GM19452 (cell line): ENCODE data around the gene KCNJ1.

Source experiments
- ATAC-seq: cut with Tn5 transposase; IDR thresholded peaks from one replicate; pipeline ENCODE4 v1.9.1; 2021; ENCODE audit not compliant: unreplicated experiment

Gene KCNJ1

DNA sequence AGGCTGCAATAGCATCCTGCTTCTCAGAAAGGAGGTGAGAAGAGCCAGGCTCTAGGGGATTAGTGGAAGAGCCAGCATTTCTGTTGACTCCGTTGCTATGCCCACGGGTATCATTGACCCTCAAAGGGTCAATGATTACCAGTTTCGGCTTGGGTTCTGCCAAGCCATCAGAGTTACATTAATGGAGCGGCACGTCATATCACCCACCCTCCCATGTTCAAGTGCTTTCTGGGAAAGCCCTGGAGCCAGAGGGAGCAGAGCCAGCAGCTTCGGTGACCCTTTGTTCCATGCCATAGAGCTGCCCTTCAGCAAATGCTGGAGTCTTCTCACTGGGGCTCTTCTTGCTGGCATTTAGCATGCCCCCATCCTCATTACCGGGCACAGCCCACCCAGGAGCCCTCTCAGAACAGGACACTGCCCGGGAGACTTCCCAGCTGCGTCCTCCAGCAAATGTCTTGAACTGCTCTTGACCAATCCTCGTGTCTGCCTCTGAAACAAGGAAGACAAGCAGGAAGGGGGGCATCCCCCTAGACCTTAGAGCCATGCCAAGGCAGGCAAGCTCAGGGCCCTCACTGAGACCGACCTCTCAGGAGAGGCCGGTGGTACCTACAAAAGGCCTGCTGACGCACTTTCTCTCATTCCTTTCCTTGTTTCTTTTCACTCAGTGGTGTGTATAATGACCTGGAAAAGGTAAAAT lies 14.6 kb downstream of the KCNJ1 start:
- no peak for ATAC-seq

DNA sequence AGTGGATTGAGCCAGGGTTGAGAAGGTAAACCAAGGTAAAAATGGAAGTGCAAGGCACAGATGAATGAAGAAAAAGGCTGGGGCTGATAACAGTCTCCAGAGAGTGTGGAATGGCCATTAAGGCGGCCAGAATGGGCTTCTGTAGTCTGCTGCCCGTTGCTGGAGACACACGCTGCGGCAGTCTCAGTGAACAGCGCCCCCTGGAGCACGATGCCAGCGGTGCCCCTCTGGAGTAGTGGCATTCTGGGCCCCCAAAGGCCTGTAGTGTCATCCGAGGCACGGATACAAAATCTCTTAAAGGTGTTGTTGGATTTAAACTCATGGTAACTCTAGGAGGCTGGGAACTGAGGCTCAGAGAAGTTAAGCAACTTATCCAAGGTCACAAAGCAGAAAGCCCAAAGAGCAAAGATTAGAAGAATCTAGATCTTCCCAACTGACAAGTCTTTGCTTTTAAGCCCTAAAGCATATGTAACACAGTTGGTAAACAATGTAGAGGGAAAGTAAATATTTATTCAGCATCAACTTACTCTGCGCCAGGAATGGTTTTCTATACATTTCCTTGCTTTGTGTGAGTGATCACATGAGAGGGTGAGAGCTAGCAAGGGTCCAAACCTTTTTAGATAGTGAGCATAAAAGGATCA lies 18.2 kb downstream of the KCNJ1 start:
- peak; percentile 93 for ATAC-seq

DNA sequence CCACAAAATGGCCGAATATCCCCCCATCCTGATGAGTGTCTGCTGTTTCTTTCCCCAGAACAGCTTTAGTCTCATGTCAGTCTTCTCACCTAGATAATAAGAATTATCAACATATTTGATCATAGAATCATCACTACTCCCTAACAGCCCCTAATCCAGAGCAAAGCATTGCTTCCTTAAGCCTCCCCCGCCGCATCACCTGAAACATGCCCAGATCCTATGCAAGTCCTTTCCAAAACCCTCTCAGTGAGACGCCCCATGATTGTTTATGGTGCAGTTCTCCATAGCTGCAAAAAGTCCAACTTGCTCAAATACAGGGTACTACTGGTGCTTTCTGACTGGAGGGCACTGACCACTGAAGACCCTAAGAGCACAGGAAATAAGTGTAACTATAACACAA lies 20.1 kb downstream of the KCNJ1 start:
- no peak for ATAC-seq

DNA sequence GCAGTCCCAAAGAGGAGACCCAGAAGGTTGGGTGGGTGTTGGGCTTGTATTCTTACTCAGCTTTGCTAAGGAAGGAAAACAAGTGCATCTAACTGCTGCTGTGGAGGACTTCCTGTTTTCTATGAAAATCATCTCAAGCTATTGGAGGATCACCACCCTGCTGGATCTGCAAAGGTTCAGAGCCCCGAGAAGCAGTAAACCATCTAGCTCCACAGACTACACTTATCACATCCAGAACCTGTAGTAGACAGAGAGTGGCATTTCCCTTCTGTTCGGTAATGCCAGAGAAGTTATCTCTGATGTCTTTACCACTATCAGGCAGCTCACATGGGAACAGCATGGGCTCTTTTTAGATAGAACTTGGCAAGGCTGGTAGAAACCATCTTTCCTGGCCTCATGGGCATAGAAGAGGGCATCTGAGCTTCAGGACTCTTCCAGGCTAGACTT lies 21.7 kb downstream of the KCNJ1 start:
- ATAC-seq: no peak

DNA sequence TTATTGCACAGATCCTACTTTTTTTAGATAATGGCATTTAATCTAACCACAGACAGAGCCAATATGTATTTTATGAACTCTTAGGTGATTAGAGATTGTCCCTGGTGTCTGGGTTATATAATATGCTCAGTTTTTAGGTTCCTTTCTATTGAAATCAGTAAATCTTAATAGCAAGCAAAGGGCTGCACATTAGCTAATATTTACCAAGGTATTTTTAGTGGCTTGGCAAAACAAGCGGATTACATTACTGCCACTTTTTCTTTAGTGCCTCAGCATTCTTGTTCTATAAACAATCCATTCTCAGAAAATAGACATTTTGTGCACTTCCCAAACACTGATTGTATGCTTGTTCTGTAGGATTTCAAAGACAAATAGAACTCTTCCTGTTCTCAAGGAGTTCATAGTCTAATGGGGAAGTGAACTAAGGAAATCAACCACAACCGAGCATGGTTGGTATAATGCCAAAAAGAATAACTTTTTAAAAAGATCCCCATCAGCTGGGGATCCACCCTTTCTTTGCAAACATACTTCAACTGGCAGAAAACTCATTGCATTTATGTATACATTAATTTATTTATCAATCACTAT lies 23.8 kb downstream of the KCNJ1 start:
- no peak for ATAC-seq

DNA sequence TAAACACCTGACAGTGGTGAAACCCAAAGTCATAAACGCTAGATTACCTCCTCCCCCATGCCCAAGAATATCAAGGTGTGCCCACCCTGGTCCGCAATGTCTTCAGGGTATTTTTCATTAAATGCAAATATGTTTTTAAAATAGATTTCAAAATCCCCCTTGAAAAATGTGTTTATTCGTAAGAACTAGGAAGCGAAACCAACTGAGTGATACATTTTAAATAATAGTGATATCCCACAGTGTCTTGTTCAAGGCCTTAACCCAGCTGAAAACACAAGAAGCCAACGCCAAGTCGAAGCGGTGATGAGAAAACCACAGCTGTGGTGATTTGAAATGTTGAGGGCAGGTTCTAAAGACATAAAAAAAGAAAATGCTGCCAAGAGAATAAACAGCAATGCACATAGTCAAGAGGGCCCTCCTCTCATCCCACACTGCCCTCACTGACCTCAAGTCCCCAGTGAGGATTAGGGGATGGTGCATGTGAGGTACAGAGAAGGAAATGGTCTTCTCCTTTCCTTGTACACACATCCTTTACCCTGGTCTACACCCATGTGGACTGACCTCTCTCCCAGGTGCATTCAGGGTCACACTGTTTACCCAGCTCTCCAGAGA lies 25.5 kb downstream of the KCNJ1 start:
- peak; percentile 62 for ATAC-seq

DNA sequence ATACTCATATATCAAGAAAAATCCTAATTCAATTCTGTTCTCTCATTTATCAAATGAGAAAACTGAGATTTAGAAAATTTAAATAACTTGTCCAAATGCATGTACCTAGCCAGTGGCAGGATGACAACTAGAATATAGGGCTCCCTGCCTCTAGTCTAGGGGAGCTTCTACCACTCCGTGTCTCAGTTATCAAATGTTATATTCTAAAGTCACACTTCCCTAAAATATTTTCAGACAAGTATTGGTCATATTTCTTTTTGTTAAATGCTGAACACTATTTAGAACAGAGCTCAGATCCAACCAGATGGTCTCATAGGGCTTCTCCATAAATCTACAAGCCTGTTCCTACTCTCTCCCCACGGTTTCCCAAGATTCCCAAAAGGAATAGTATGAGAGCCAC lies 26.3 kb downstream of the KCNJ1 start:
- ATAC-seq: no peak

DNA sequence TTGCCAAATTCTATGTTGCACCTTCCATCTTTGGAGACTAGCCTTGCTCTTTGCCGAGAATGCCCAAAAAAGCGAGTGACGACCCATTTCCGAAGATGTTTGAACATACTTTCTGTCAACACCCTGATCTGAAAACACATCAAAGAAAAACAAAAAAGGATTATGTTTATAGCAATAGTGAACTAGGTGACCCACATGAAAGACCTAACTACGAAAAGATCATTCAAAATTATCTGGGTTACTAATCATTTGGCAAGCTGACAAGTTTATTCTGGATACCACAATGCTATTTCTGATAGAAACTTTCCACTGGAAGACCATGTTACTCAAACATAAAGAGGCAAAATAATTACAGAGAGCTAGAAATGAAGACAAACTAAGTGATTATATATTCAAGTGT lies 27.0 kb downstream of the KCNJ1 start:
- ATAC-seq: no peak

DNA sequence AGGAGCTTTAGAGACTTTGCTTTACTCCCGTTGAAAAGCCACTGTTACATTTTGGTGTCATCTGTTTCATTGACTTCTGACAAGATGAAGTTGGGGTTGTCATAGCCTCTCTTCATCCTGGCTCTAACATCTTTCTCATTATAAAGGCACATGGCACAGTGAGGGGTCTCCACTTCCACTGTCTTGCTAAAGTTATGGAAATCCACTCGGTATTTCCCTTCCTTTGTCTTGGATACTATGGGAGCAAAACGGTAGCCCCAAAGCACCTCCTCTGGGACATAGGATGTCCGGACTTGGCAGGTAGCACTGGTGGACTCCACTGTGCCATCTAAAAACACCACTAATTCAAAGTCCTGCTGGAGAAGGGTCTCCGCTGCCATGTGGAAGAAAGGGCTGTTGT lies 28.0 kb downstream of the KCNJ1 start:
- no peak for ATAC-seq

DNA sequence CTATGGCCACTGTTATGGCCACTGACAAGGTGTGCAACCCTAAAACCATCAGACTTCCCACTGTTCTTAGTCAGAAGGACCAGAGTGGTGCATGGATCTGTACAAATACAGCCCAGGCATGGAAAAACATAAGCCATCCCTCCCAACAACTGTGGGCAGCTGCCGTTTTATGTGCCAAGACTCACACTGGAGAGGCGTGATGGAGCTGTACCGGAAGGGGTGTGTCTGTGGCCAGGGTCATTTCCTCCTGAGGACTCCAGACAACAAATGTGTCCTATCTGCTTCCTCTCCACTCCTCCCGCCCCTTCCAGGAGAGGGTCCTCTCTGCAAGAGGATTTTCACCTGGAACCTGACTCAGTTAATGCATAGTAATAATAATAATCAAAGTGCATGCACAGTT lies 29.5 kb downstream of the KCNJ1 start:
- ATAC-seq: no peak

DNA sequence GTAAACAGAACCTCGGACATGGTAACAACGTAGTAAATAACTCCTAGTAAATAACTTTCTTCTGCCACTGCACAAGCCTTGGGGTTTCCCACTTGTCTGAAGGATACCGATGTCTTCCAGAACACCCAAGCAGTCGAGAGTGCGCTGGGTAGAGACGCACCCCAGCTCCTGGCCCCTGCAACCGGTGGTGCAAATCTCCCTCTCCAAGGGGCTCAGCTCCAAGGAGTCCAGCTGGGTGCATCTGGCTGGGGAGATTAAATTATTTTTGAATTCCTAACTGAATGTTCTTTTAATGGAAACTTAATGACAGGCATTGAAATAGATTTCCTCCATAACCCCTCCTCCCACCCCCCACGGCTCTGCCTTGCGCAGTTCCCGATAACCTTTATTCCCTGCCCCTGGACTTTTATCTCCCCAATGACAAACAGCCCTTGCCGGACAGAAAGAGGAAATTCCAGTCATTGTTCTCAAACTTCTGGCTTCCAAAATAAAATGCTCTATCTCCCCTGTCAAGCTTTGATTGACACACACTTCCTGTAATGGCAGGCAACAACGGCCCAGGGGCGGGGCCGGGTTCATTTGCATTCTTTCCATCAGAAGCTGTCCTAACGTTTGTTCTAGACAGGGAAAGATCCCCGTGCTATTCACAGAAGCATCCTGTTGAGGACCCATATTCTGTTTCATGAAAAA lies 31.2 kb downstream of the KCNJ1 start:
- ATAC-seq: no peak

DNA sequence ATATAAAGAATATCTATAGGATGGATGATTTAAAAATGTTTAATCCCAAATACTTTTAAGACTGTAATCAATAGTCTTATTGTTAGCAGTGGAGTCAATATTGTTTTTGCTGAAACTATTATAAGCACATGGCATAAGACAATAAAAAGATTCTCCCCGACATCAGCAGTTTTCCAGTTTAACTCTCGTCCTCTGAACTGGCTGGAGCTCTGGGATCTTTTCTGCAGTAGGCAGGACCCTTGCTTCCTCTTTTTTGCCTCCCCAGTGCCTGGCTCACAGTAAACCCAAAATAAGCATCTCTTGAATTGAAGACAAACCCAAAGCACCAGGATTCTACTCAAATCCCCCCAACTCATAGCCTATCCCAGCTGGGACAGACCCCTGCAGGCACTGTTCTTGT lies 32.9 kb downstream of the KCNJ1 start:
- no peak for ATAC-seq

DNA sequence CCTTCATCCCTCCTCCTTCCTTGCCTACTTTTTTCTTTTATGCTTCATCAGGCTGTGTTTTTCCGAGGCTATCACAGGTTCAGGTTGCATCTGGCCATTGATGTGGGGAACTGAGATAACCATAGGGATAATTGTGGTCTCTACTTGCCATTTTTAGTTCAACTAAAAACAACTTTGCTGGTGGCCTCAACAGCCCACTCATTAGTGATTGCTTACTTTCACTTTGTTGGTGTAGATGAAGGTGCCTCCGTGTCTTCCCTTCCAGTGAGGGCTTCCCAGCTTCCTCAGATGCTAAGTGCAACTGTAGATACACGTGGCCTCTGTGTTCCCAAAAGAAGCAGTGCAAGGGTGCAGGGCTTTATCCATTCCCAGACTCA lies 35.0 kb downstream of the KCNJ1 start:
- ATAC-seq: no peak

DNA sequence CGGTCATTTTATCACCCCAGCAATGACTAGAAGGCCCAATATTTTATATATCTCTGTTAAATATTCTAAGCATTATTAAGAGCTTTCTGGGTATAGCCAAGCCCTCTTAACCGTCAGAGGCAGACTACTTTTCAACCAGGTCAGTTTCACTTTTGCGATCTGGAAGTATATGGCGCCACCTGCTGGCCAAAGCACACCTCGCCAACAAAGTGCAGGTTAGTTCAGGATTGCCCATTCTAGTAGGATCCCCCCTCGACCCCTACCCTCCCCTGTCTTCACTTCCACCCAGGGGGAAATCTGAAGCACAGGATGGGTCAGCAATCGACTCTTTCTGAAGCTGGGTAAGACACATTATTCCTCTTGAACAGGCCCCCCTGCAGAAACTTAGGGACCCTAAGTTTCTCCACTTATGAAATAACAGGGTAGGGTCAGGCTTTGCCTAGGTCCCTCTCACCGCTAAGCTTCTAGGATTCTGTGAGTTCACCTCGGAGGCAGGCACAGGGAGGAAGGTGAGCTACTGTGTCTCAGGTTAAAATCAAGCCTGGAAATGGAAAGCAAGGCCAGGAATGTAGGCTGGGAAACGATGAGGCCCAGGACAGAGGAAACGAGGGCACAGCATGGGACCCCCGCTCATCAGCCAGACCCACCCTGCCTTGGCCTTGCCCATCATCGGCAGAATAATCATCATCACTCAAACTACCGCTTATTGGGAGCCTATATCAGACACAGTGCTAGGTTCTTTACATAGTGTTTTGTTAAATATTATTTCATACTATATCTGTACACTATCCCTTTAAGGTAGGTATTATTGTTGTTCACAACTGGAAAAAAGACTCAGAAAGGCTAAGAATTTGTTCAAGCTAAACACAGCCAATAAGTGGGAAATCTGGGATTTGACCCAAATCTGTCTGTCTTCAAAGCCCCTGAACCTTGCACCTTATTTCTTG lies 35.6 kb downstream of the KCNJ1 start:
- peak; percentile 86 for ATAC-seq

DNA sequence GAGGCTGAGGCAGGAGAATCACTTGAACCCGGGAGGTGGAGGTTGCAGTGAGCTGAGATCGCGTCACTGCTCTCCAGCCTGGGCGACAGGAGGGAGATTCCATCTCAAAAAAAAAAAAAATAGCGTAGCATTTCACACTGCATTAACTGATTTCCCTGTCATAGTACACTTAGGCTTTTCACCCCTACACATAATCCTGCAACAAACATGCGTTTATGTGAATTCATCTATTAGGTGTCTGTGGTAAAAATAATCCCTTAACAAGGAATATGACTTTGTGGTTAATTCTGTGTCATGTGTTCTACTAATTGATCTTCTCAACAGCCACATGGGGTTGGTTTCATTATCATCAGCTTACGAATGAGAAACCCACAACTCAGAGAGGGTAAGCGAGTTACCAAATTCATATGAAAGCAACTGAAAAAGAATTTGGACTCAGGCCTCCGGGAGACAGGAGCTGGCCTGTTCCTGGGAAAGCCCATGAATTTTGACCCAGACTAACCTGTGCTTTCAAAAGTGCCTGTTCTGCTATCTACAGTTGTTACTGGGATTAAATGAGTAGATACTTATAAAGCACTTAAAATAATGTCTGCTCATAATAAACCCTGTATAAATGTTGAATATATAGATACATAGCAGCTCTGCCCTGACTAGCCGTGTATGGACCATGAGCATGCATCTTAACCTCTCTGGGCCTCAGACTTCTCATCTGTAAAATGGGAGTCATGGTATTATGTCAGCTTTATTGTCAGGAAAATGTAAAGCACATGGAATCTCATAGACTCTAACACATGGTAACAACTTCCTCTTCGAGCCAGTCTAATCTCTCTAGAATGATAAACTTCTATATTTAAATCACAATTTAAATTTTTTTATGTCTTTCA lies 36.6 kb downstream of the KCNJ1 start:
- peak; percentile 38 for ATAC-seq

DNA sequence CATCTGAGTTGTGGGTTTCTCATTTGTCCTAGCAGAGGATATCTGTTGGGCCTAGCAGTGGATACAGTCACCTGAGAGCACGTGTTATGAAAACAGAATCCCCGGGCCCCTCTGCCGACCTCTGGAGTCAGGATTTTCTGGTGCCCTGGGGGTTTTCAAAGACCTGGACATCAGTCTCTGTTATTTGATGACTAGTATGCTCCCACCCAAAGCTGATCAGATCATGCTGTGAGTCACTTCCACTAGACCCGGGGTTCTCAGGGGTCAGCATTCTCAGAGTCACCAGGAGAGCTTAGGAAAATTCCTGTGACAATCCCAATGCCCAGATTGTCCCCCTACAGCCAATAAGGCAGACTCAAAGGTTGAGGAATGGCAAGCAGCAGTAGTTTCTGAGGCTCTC lies 38.7 kb downstream of the KCNJ1 start:
- ATAC-seq: no peak

DNA sequence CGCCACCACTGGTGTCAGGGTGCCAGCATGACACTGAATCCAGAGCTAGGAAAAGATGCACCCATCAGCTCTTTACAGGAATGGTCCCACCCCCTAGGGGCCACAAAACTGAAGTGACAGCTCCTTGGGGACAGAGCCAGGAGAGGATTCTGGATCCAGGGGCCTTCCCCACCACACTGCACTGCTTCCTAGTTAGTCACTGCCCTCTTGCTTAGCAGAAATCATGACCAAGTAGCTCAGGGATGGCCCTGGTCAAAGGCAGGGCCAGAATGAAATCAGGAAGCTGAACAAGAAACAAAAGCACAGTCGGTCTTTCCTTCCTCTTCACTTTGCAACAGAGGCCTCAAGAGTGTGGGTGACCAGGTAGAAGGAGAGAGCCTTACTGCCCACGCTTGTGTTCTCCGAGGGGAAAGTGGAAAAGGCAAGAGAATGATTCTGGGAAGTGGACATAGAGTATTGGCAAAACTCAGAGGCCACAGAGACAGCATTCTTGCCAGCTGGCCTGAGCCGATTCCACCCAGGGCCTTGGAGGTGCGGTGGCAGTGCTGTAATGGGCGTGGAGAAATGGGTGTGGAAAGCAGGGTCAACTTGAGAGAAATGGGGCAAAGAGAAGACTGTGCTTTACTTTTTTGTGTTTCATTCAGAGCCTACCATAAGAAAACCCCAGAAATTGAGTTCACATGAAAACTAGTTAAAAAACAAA lies 39.8 kb downstream of the KCNJ1 start:
- ATAC-seq: no peak

DNA sequence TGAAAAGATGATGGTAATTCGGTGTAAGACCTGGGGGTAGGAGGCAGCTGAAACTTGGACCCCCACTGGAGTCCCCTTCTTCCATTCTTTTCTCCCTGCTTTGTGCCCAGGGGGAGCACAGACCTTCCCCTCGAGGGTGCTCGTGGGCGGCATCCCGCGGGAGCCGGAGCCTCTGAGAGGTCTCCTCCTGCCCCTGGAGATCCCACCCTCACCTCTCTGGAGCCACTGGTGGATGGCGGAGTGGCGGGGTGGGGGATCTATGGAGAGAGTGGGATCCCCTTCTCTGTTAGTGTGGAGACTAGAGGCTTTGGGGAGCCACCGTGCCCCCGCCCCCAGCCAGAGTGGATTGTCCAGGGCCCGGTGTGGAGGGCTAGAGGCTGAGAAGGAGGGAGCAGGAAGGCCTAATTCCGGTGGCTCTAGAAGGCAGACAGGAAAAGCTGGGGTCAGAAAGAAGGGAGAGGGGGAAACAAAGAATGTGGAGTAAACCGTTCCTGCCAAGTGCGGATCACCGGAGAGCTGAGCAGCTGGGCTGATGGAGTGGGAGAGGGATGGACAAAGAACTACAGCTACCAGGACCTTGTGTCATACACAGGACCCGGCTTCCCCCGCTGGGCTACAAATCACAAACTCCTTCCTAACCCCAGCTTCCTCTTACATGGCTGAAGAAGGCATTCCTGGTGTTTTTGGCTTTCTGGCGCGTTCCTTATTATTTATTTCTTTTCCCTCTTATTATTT lies 41.9 kb downstream of the KCNJ1 start:
- ATAC-seq: no peak
